Glutamatergic neuron (in vitro differentiated cells): ENCODE results near the gene PSEN2. TPM values are rescaled to one million over a fixed set of nuclear protein-coding genes. Genes with fewer than 3 reads are reported as not detected.

Experiments used
- DNase-seq: peaks from one replicate; pipeline ENCODE4 v3.0.0; 2022
- H3K27ac Mint-ChIP-seq: one replicate; pipeline ENCODE4 v1.8.0; 2020; ENCODE audit warnings: mild to moderate bottlenecking, mixed read lengths, inconsistent platforms; ENCODE audit not compliant: unreplicated experiment
- H3K27me3 Mint-ChIP-seq: one replicate; pipeline ENCODE4 v1.8.0; 2020; ENCODE audit warnings: mild to moderate bottlenecking, moderate library complexity, mixed read lengths, inconsistent platforms; ENCODE audit not compliant: unreplicated experiment
- H3K36me3 Mint-ChIP-seq: one replicate; pipeline ENCODE4 v1.8.0; 2020; ENCODE audit warnings: mild to moderate bottlenecking, mixed read lengths, inconsistent platforms; ENCODE audit not compliant: unreplicated experiment
- H3K4me1 Mint-ChIP-seq: one replicate; pipeline ENCODE4 v1.8.0; 2020; ENCODE audit warnings: mild to moderate bottlenecking, low read depth, mixed read lengths, inconsistent platforms; ENCODE audit not compliant: unreplicated experiment
- H3K4me3 Mint-ChIP-seq: one replicate; pipeline ENCODE4 v1.8.0; 2020; ENCODE audit warnings: mild to moderate bottlenecking, mixed read lengths, inconsistent platforms; ENCODE audit not compliant: unreplicated experiment
- H3K9me3 Mint-ChIP-seq: one replicate; pipeline ENCODE4 v1.8.0; 2020; ENCODE audit warnings: mild to moderate bottlenecking, moderate library complexity, mixed read lengths, inconsistent platforms; ENCODE audit not compliant: unreplicated experiment
- CTCF ChIP-seq: fragments of 200-600 bp; sonication (generic); IDR thresholded peaks from one replicate; pipeline ENCODE4 v1.5.0; 2021; ENCODE audit not compliant: partially characterized antibody, unreplicated experiment
- total RNA-seq: library from RNA; stranded (reverse); fragmentation: NEBNext Ultra II Directional; extraction: Animal tissue kit (Norgen Biotek cat#: 25700); gene quantifications from one replicate; pipeline ENCODE4 v1.2.1, GENCODE V29; 2021; ENCODE audit not compliant: unreplicated experiment

Gene PSEN2
- total RNA-seq, 1 donor from 2014 or later: 22.2 TPM

- peaks cover 15% of the 10 kb centered on the region for H3K27me3 Mint-ChIP-seq
- no peak overlapping the region for H3K27ac Mint-ChIP-seq
- H3K9me3 Mint-ChIP-seq: peaks cover 18% of the 10 kb centered on the region
- peaks cover 38% of the 10 kb centered on the region for H3K4me1 Mint-ChIP-seq
- peak overlapping the region; percentile 0 for H3K4me3 Mint-ChIP-seq
- DNase-seq: no peak
- peaks cover 10% of the 10 kb centered on the region for H3K36me3 Mint-ChIP-seq
- no peak for TF ChIP-seq CTCF
These were observed 12.4 kb downstream of the PSEN2 start for GRCh38 chr1:226882631-226883409.

GRCh38 chr1:226883630-226884029 is 13.2 kb downstream of the PSEN2 start:
- no peak overlapping the region for H3K4me3 Mint-ChIP-seq
- H3K36me3 Mint-ChIP-seq: peaks cover 10% of the 10 kb centered on the region
- H3K9me3 Mint-ChIP-seq: peaks cover 22% of the 10 kb centered on the region
- no peak for DNase-seq
- no peak overlapping the region for H3K27ac Mint-ChIP-seq
- no peak for TF ChIP-seq CTCF
- H3K27me3 Mint-ChIP-seq: peaks cover 13% of the 10 kb centered on the region
- peaks cover 41% of the 10 kb centered on the region for H3K4me1 Mint-ChIP-seq

- TF ChIP-seq CTCF: no peak
- no peak overlapping the region for H3K4me3 Mint-ChIP-seq
- H3K27me3 Mint-ChIP-seq: peaks cover 13% of the 10 kb centered on the region
- H3K27ac Mint-ChIP-seq: no peak overlapping the region
- peaks cover 41% of the 10 kb centered on the region for H3K4me1 Mint-ChIP-seq
- peaks cover 10% of the 10 kb centered on the region for H3K36me3 Mint-ChIP-seq
- H3K9me3 Mint-ChIP-seq: peaks cover 22% of the 10 kb centered on the region
- DNase-seq: no peak
These were observed 13.8 kb downstream of the PSEN2 start for GRCh38 chr1:226884116-226884625.

GRCh38 chr1:226884966-226885820 is 14.8 kb downstream of the PSEN2 start:
- no peak for DNase-seq
- Mint-ChIP-seq H3K4me1 (peaks cover 39% of the 10 kb centered on the region), H3K27ac (no peak overlapping the region), H3K4me3 (no peak overlapping the region), H3K36me3 (peaks cover 10% of the 10 kb centered on the region), H3K27me3 (peaks cover 11% of the 10 kb centered on the region), H3K9me3 (peaks cover 22% of the 10 kb centered on the region)
- no peak for TF ChIP-seq CTCF
